HS-5 (cell line): ENCODE measurements around the gene LRP2.
"Not testable (repeated sequence)": the region's sequence is repeated elsewhere in the genome, so short reads cannot be mapped to it uniquely, and the experiment has no call there.

Experiments
- DNase-seq: peaks from one replicate; pipeline ENCODE4 v3.0.0-alpha.2; 2012; ENCODE audit warnings: low read depth

The LRP2 gene

DNA sequence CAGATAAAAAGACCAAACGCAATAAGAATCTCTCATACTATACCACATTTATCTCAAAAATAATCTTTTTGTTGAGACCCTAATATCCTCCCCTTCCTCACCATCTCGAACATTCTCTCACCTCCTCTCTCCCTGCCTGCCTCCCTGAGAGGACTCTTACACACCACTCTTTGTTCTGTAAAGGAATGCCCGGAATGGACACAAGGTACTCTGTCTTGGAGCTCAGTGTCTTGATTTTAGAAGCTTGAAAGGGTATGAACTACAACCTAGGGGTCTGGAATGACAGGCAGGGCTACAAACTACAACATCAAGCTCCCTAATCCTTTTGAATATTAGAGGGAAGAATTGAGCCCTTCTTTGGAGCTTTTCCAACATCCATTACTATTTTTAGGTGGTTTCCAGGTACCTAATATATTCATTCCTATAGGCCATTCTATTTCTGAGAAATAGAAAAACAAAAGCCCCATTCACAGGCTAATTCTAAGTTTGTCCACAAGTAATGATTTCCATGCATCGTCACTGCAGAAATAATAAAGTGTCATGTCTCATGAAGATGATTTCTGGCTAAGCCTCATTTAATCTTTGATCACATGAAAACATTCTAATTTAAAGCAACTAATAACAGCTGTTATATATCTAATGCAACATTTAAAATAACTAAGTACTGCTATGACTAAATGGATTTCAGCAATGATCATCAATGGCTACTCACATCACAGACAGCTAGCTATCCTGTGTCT lies 60.6 kb downstream of the LRP2 start:
- no peak for DNase-seq

DNA sequence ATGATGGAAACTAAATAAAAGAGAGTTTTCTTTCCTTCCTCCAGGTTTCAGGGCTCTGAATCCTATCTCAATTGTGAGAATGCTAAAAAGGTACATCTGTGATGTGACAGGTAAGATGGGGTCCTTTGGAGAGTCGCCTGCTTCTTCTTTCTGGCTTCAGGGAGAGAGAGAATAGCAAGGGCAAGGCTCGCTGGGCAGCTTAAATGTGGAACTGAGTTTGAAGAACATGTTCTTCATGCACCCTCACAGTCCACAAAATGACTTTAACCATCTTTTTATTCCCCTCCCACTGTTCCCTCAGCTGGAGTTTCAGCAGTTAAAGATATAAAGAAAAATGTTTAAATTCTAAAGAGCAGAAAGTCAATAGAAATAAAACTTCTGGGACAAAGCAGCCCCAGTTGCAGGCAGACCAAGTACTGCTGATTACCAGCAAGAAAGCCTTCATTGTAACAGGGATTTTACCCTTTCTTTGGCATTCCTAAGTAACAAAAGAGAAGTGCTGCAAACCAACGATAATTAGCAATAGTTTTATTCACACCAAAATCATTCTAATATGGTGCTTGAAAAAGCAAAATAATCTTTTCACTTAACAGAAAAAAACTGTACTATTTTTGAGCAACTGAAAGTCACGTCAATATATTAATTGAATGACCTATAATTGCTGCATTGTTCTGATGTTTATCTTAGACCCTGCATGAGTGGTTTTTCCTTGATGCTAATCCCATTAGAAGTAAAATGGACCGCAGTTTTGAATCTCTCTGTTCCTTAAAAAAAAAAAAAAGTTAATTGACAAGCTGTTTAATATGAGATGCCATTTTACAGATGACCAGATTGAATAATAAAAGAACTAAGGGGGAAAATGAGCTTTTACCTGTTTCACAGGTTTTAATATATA lies 61.5 kb downstream of the LRP2 start:
- DNase-seq: no peak

DNA sequence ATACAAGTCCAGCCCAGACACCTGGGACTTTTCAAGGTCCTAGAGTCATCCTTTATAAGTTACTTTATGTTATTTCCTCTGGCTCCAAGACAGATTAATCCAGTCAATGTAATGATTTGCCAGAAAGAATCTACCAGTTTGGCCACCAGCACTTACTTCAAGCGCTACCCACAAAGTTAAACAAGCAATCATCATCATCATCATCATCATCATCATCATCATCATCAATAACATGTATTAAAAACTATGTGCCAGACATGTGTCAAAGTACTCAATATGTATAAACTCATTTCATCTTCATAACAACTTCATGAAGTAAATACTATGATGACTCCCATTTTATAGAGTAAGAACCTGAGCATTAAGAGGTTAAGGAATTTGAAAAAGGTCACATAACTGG lies 64.3 kb downstream of the LRP2 start:
- DNase-seq: no peak

DNA sequence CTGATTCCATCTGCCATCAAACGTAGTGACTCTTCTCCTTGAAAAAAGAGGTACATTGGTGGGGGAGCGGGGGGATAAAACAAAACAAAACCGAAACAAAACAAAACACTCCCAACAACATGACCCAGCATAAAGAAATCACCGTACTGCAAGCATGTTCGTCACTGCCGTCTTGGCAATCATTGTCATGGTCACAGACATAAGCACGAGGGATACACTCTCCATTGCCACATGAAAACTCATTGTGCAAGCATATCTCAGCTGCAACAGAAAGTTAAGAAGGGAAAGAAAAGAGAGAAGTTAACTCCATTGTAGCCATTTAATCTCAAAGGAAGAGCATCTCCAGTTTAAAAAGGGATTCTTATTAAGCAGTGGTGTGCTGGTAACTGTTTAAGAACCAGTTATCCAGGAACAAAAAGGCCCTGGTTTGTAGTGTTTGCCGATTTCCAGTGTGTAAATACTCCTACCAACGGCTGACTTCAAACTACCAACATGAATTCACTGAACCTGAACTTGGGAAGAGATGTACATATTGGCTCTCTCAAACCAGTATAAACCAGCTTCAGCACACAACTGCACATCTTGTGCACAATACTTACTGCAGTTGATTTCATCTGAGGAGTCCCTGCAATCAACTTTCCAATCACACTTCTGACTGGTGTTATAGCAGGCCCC lies 68.2 kb downstream of the LRP2 start:
- DNase-seq: no peak

DNA sequence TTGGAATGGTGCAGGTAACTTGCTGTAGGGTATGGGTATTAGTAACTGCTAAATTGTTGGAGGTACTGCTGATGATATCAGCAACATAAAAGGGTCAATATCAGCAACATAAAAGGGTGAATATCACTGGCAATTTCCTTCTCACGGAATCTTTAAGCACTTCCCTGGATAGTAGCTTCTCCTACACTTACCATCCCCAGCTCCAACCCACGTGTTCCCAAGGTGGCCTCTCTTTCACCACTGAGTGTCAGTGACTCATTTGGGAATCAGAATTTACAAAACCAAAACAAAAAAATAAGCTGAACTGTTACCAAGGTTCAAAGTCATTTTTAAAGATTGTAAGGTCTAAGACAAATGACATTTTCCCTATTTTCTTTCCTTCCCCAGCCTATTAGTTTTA lies 70.8 kb downstream of the LRP2 start:
- no peak for DNase-seq

DNA sequence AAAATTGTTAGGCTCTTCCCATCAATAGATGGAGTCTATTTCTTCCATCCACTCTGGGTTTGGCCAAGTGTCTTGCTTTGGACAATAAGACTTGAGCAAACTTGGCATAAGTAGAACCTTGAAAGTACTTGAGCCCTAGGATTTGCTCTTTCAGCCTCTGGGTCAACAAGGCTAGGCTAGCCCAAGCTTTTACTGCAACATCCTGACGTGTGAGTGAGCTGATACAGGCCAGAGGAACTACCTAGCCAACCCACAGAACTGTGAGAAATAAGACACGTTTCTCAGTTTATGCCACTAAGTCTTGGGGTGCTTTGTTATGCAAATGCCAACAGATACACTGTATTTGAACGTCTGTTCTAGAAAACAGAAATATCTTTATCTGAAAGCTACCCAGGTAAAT lies 71.9 kb downstream of the LRP2 start:
- no peak for DNase-seq

DNA sequence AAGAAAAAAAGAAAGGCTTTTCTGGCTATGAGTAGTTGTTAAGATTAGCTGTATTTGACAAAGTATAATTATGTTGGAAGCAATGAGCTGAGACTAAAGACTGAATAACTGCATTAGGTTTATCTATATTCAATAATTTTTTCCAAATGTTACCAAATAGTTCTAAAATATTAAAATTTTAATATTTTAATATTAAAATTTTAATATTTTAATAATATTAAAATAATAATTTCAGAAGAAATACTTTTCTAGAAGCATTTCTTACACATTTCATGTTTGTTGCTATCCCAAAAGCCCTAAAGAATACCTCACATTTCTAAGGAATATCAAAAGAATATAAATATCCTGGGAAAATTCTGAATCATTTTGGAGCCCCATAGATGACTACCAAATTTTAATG lies 74.7 kb downstream of the LRP2 start:
- no peak for DNase-seq

DNA sequence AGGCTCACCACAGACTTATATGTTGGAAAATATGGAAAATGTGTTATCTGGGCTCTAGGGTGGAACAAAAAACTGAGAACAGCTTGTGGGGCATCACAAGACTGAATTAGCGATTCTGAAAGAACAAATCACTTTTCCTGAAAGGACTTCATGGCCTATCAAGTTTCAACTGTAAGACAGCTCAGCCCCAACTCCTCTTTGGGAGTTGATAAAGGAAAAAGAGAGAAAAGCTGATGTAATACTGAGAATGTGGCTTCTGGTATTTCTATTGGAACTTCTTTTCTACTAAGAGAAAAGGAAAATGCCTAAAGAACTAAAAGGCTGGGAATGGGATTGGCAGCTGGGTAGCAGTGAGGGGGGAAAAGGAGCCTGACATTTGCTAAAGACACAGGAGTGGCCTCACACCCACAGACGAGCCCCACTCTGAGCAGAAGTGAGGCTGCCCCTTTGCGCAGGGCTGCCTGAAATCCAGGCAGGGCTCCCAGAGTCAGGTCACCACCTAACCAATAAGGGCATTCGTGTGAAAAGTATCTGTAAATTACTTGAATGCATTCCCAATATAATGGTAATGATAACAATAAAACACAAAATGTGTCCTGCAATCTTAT lies 75.6 kb downstream of the LRP2 start:
- no peak for DNase-seq

DNA sequence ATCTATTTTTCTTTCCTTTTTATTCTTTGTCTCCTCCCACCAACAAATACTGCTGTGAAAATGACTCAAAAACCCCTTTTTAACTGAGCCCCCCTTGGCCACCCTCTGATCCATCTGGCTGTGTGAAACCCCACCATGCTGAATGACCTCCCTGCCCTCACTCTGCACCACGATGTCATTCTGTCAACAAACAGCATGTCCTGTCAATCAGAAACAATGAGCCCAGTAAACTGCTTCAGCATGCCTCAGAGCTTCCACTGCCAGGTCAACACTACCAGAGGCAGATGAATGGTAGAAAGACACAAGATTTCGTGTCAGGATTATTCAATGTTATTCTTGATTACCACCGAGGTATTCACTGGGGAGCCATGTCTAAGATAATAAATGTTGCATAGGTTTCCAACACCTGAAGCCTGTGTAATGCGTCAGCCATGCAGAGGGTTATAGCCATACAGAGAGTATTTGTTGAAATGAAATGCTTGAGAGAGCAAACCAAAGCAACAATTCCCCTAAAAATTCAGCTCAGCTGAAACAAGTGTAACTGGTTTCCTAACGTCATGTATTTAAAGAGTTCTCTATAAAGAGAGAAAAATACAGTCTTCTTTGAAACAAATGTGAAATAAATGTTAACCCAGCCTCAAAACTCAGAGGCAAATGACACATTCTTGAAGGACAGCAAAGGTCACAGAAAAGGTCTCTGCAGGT lies 76.7 kb downstream of the LRP2 start:
- DNase-seq: no peak

DNA sequence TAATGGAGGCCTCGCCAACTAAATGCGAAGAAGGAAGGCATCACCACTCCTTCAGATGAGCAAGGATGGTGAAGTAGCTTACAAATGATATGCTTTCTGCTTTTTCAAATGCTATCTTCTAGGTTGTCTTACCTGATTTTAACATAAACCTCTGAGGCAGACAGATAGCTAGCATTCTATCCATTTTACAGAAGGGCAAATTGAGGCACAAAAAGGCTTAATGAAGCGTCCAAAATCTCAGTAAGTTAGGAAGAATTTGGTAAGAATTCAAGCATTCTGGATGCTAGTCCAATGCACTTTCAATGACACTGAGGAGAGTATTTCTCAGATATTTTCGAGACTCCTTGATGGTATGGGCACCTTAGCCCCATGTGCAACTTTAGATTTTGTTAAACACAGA lies 81.8 kb downstream of the LRP2 start:
- no peak for DNase-seq

DNA sequence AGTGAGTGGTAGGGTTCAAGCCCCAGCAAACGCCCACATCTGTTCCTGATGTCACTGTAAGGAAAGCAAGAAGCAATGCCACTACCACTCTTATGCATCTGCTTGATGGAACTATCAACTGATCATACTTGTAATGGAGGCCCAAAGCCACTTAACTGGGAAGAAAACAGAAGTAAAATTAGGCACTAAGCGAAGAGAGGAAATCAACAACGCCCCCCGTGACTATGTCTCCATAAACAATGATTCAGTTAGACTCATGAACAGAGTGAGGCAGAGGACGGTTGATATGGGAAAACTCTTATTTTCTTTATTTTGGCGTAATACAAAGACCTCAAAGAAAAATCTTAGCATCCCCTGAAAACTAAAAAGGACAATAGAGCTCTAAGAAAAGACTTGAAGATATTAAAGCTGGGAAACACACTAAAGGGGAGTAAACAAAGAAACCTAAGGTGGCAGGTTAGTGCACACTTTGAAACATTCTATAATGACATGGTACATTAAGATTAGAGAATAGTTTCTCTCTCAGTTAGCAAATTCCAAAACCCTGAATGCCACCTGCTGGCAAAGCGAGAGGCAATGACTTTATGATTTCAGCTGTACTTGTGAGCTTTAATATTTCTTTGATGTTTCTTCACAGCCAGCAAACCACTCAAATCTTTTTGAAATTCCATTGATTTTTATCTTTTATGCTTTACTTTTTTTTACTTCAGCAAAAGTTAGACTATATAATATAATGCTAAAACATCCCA lies 86.5 kb downstream of the LRP2 start:
- DNase-seq: no peak

DNA sequence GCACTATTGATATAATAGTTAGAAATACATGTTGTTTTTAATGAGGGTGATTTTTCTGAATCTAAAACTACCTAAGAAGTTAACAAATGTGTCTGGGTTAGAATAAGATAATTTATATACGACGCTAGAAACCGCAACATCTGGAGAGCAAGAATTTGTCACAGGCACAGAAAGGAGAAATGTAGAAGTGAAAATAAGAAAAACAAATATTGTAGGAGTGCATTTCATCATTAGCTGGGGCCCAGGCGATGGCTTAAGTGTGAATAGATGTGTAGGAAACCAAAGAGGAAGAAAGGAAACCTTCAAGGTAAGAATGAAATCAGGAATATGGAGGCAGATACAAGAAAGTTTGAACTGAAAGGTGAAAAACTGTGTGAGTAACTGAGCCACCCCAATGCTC lies 90.3 kb downstream of the LRP2 start:
- no peak for DNase-seq

DNA sequence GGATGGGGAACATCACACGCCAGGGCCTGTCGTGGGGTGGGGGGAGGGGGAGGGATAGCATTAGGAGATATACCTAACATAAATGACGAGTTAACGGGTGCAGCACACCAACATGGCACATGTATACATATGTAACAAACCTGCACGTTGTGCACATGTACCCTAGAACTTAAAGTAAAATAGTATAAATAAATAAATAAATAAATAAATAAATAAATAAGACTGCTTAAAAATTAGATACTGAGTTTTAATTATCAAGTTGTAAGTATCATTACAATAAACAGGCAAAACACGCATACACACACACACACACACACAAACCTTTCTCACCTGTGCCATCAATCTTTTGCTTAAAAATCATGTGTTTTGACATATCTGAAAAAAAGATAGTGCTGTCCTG lies 91.8 kb downstream of the LRP2 start:
- not testable (repeated sequence) for DNase-seq

DNA sequence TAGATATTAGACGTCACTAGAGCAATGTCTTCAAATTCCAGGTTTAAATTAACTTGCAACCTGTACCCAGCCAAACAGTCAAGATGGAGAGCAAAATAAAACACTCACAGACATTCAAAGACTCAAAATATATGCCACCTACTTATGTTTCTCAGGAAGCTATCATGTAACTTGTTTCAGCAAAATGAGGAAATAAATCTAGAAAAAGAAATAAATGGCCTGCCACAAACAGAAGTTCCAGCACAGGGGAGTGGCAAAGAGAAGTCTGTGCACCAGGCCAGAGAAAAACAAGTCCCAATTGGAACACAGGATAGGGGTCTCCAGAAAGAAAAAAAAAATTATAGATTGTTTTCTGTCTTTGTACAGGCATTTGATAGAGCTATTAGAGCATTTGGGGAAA lies 96.7 kb downstream of the LRP2 start:
- DNase-seq: no peak

DNA sequence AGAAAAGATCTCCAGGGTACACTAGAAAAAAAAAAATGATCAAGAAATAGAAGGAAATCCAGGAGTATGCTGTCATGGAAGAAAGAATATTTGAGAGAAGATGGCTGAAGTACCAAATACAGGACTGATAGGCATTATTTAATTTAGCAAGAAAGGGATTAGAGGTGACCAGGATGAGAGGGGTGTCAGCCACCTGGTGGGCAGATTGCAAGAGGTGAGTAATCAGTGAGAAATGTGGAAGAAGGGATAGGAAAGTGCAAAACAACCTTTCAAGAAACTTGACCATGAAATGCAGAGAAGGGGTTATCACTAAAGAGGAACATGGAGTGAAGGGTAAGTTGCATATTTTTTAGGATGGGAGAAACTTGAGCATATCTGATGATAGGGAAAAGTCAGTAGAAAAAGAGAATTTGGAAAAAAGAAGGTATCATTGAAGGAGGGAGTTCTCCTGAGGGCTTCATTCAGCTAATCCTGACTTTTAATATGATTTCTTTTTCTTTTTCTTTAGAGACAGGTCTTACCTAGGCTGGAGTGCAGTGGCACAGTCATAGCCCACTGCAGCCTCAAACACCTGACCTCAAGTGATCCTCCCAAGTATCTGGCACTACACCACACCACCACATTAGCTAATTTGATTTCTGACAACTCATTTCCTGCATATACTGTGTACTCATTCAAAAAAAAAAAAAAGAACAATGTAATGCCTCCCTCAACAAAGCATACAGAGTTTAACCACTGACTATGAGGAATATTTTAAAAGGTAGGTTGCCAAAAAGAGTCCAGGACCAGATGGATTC lies 101.3 kb downstream of the LRP2 start:
- no peak for DNase-seq

DNA sequence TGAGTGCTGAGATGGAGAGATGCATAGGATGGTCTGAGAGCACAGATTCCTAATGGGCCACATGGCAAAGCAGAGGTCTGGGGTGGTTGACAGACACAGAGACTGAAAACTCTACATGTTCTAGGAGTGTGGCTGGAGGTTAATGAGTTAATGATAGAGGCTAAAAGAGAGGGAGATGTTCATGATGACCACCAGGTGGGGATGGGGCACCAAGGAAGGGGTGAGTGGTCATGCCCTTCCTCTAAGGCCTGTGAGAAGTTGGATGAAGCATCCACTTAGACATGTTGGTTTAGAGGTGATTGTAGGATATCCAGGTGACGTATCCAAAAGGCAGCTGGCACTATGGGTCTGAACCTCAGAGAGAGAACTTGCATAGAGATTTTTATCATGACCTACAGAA lies 102.1 kb downstream of the LRP2 start:
- no peak for DNase-seq

DNA sequence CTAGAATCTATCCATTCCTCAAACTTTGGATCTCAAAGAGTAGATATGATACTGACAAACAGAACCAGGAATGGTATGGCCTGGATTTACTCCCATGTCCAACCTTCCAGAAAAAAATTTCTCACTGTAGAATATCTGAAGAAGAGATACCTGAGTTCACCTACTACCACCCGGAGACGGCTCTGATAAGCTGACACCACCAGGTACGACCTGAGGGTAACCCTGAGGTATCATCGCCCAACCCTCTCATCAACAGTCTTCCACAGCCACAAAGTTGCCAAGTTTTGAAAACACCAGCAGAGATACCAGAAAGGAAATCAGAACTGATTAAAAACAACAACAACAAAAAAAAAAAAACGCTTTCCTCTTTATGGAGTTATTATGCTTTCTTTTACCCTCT lies 102.9 kb downstream of the LRP2 start:
- DNase-seq: no peak

DNA sequence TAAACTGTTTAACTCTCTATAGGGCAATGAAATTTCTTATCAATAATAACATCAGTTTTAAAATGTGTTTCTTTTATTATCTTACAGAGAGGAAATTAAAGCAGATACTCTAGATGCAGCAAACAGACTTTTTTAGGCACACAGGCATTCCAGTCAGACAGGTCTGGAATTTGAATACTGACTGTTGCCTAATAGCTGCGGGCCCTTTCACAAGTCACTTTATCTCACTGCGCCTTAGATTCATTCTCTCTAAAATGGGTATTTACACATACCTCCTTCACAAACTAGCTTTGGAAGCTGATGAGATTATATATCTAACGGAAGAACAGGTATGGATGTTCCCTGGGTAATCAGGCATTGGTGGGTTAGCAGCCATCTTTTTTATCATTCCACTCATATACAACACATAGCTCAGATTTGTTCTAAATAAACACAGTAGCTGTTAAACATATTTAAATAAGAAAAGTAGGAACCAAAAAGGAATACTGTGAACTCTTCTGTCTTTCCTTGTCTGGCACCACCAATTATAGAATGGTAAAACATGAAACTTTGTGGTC lies 104.2 kb downstream of the LRP2 start:
- no peak for DNase-seq

DNA sequence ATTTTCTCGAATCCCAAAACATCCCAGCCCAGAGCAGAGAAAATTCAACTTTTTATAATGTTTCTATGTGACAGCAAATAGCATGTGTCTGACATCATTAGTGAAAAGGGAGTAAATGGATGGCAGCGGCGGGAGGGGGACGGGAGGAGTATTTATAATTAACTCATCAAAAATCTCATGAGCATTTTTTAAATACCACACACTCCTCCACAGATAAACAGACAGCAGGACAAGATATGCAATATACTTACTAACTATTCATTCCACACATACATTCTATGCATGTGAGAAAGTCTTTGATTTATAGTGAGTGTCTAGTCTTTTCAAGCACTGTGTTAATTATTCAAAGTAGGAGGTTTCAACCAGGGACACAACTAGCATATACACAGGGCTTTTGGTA lies 107.6 kb downstream of the LRP2 start:
- DNase-seq: no peak

DNA sequence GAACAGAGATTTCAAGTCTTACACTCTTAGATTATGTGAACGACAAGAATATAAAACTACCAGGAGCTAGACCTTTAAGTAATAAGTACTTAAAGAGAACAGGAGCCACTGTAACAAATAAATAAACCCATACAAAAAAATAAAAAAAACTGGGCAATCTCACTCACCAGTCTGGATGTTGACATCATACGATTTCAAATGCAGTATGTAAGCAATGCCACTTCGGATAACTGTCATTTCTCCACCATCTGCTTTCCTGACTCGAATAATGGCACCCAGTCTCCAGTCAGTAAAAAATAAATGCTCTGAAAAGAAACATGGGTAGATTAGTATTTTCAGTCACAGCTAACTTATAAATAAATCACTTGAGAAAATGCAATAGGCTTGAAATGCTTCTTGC lies 115.1 kb downstream of the LRP2 start:
- no peak for DNase-seq
